ENCODE results near the gene AADAC. TPM values are rescaled to one million over a fixed set of nuclear protein-coding genes. Genes with fewer than 3 reads are reported as not detected.

Gene AADAC
- total RNA-seq, 4 donors from 2014 or later = 0.35 to 6.5 (median 1.0) TPM

GRCh38 chr3:151811474-151811873, 2.4 kb upstream of the AADAC start:
- intact Hi-C loops (cut with DNase I) = no loop called here
- Histone ChIP-seq H3K27me3 (no peaks in the 10 kb centered on the region), H3K4me1 (peaks cover 5 to 46% (median 8%) of the 10 kb centered on the region in 3 donors), H3K36me3 (no peaks in the 10 kb centered on the region), H3K27ac (no peak overlapping the region), H3K9me3 (peaks cover 0 to 7% (median 0%) of the 10 kb centered on the region in 3 donors), H3K4me3 (no peak overlapping the region)
- no peak for TF ChIP-seq POLR2A (IDR thresholded peaks at IDR 0.05)
- 88 to 100% methylated on average over 2 of the region's 2 CpGs for WGBS, 2 donors
- no peak for DNase-seq

- TF ChIP-seq POLR2A (IDR thresholded peaks at IDR 0.05) (no peak), CTCF (IDR thresholded peaks at IDR 0.05) (no peak)
- Histone ChIP-seq H3K9me3 (no peaks in the 10 kb centered on the region), H3K4me1 (peaks cover 4 to 53% (median 5%) of the 10 kb centered on the region in 3 donors), H3K4me3 (no peak overlapping the region), H3K36me3 (no peaks in the 10 kb centered on the region), H3K27ac (peak overlapping the region in 2 of 4 donors; percentile 84 to 86), H3K27me3 (no peaks in the 10 kb centered on the region)
- WGBS, 2 donors = 37 to 52% methylated on average over 3 of the region's 3 CpGs
- no peak for DNase-seq
- intact Hi-C loops (cut with DNase I) = no loop called here
These were observed 672 bp downstream of the AADAC start for GRCh38 chr3:151814588-151814987.

- Histone ChIP-seq H3K27me3 (no peaks in the 10 kb centered on the region), H3K36me3 (no peaks in the 10 kb centered on the region), H3K9me3 (no peaks in the 10 kb centered on the region), H3K27ac (peak overlapping the region; percentile 57 to 86 (median 78)), H3K4me1 (peaks cover 4 to 53% (median 5%) of the 10 kb centered on the region in 3 donors), H3K4me3 (no peak overlapping the region)
- intact Hi-C loops (cut with DNase I) = no loop called here
- 29 to 37% methylated on average over 3 of the region's 3 CpGs for WGBS, 2 donors
- TF ChIP-seq CTCF (IDR thresholded peaks at IDR 0.05) = no peak
- TF ChIP-seq POLR2A (IDR thresholded peaks at IDR 0.05) = no peak
- no peak for DNase-seq
These were observed 2.2 kb downstream of the AADAC start for GRCh38 chr3:151816091-151816604.

DNA sequence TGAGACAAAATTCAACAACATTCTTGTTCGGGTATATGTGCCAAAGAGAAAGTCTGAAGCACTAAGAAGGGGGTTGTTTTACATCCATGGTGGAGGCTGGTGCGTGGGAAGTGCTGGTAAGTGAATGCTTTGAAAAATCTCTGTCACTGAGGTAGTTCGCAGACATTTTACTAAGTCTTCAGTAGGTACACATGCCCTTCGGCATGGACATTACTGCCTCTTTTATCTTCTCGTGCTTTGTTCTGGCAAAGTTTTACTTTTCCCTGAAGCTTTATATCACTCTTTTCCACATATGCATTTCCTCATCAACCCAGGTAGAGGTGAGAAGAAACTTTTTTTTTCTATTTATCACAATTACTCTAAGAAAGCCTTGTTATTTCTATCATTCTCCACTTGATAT, 3.6 kb downstream of the AADAC start:
- Histone ChIP-seq H3K27me3 (no peaks in the 10 kb centered on the region), H3K4me1 (peaks cover 4 to 53% (median 5%) of the 10 kb centered on the region in 3 donors), H3K4me3 (no peak overlapping the region), H3K36me3 (no peaks in the 10 kb centered on the region), H3K27ac (peak overlapping the region in 3 of 4 donors; percentile 71 to 86 (median 84)), H3K9me3 (no peaks in the 10 kb centered on the region)
- DNase-seq = no peak
- intact Hi-C loops (cut with DNase I) = no loop called here
- whole genome bisulfite sequencing, 2 donors = 75 to 83% methylated on average over 5 of the region's 5 CpGs
- TF ChIP-seq POLR2A (IDR thresholded peaks at IDR 0.05) (no peak), CTCF (IDR thresholded peaks at IDR 0.05) (no peak)

GRCh38 chr3:151818361-151818760, 4.4 kb downstream of the AADAC start:
- Histone ChIP-seq H3K27me3 (no peaks in the 10 kb centered on the region), H3K9me3 (no peaks in the 10 kb centered on the region), H3K27ac (peak overlapping the region in 3 of 4 donors; percentile 30 to 86 (median 46)), H3K4me1 (peaks cover 4 to 53% (median 5%) of the 10 kb centered on the region in 3 donors), H3K36me3 (no peaks in the 10 kb centered on the region), H3K4me3 (no peak overlapping the region)
- no peak for DNase-seq
- 33 to 75% methylated on average over 4 of the region's 4 CpGs for WGBS, 2 donors
- intact Hi-C loops (cut with DNase I) = no loop called here
- TF ChIP-seq POLR2A (IDR thresholded peaks at IDR 0.05) (no peak), CTCF (IDR thresholded peaks at IDR 0.05) (peak in 2 of 6 experiments; percentile 9 to 32)

- H3K9me3 ChIP-seq = no peaks in the 10 kb centered on the region
- no peak overlapping the region for H3K4me3 ChIP-seq
- H3K36me3 ChIP-seq = no peaks in the 10 kb centered on the region
- TF ChIP-seq CTCF (IDR thresholded peaks at IDR 0.05) (no peak), POLR2A (IDR thresholded peaks at IDR 0.05) (no peak)
- H3K27ac ChIP-seq = no peak overlapping the region
- WGBS, 2 donors = 78 to 84% methylated on average over 4 of the region's 4 CpGs
- no peak for DNase-seq
- intact Hi-C loops (cut with DNase I) = no loop called here
- H3K27me3 ChIP-seq = no peaks in the 10 kb centered on the region
- peaks cover 4 to 40% (median 5%) of the 10 kb centered on the region in 3 donors for H3K4me1 ChIP-seq
These were observed 6.0 kb downstream of the AADAC start for GRCh38 chr3:151819910-151820309.
